MV-4-11 (cell line): ENCODE results near the gene PC.

Source experiments
- DNase-seq: peaks from one replicate; lab custom pipeline; 2025; lab: John Stamatoyannopoulos, UW

The PC gene

DNA sequence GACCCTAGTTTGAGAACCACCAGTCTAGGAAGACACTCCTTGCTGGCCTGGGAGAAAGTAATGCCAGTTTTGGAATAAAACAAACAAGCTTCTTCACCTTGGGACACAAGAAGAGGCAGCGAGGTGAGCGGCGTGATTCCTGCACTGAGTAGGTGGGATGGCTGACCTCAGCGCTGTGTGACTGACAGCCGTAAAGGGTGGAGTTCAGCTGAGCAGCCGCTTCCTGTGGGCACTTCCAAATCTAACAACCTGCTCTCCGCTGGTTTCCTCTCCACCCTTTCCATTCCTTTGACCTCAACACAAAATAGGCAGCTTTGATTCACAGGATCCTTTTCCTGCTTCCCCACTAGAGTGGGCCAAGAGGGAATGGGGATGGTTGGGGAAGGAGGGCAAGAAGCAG, 45.8 kb downstream of the PC start:
- DNase-seq = no peak

DNA sequence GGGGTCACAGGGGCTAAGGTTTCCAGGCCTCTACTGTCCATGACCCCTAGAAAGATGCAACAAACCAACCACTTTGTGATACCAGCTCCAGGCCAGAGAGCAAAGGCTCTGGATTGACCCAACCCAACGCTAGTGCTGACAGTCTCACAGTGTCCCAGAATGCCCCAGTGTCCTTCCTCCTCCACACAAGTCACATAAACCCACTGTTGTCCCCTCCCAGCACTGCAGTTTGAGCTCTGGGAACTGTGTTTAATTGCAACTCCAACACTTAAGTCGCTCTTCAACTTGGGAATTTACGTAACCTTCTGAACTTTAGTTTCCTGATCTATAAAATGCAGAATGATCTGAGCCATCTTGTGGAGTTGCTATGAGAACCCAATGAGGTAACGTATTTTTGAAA, 47.5 kb downstream of the PC start:
- no peak for DNase-seq

- no peak for DNase-seq
Measured at GRCh38 chr11:66910016-66910415, 48.2 kb downstream of the PC start.

- no peak for DNase-seq
Measured at GRCh38 chr11:66909181-66909580, 49.0 kb downstream of the PC start.

DNA sequence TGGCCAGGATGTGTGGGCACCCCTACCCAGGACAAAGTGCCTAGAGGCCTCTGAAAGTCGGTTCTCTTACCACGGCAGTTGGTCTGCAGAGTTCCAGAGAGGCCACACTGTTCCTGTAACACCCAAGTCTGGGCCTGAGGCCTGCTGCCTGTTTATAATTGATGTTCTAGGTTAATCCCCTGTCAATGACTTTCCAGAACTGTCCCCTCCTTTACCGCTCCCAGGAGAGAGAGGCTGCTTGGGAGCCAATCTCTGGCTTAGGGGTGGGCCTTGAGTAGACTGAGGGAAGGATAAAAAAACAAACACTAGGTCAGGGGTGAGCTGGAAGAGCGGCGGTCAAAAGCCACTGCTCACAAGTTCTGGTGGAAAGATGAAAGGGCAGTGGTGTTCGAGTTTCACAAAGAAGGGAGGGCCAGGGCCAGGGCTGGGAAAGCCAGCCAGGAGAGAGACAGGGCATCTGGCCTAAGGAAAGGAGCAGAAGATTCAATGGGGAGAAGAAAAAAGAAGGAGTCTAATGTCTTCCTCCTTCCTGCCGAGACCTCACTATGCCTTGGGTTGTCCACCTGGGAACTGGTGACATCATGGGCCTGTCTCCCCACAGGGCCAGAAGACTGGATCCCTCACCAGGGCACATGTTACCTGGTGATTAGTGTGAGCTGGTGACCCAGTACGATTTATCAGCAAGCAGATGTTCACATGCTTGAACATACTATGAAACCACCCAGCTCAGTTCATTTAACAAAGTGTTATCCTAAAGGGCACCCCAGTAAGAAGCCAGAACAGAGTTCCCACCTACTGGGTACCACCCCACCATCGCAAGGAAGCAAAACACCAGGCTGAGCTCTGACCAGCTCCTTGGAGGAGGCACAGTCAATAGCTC, 50.2 kb downstream of the PC start:
- DNase-seq = no peak

DNA sequence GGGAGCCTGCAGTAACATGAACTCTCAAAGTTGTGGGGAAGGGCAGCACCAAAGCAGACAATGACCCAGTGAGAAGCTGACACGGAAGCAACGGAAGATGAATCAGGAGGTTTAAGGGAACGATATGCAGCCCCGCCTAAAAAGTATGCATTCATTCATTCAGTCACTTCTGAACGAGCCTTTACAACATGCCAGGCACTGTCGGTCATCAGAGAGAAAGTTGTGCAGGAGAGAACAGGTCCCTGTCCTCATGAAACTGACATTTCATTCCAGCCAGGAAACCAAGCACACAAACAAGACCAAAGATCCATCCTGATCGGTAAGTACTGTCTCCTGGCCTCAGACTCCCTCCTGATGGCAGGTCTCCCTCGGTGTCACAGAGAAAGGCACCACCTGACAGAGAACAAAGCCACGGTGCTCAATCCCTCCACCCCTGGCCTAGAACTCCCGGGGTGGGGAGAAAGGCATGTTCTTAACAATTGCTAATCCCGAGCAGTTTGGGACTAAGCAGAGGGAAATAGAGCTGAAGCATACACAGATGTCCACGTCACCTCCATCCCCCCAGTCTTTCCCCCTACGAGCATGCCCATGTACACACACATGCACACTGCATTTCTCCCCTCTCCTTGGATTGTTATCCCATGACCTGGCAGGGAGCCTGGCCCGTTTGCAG, 52.0 kb downstream of the PC start:
- DNase-seq = no peak

DNA sequence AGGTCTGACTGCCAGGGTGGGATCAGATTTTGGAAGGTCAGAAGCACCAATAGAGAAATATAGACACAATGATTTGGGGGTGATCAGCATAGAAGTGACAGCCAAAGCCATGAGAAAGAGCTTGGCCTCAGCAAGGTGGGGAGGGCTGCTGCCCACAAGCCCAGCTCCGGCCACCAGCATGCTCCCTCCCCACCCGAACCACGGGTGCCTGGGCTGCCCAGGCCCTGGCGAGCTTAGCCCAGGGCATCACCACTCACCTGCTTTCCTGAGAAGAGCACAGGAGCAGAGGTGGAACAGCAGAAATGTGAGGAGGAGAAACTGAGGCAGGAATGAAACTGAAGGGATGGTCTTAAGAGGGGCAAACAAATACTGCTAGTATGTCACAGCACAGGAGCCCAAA, 52.6 kb downstream of the PC start:
- DNase-seq = no peak

GRCh38 chr11:66904981-66905521, 53.1 kb downstream of the PC start:
- no peak for DNase-seq

DNA sequence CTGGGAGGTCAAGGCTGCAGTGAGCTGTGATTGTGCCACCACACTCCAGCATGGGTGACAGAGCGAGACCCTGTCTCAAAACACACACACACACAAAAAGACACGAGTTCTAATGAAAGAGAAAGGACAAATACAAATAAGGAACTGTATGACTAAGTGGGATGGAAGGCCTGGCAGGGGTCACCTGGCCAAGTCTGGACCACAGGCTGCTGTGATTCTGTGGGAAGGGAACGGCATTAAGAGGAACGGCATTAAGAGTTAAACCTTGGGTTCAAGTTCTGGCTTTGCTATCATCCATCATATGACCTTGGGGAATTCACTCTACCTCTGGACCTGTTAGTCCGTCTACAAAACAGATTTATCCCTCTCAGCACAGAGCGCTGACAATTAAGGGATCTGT, 53.6 kb downstream of the PC start:
- no peak for DNase-seq

DNA sequence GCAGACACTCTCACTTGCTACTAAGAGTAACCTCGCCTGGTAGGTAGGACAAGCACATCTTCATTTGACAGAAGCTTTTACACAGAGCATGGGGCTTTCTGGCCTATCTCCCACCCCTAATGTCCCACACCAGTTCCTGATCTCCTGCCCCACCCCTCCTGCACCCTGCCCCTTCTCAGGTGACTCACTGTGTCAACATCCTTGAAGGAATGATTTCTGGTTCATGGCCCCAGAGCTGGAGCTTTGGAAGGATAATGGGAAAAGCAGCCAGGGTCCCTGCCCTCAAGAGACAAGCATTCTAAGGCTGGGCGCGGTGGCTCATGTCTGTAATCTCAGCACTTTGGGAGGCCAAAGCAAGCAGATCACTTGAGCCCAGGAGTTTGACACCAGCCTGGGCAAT, 54.1 kb downstream of the PC start:
- no peak for DNase-seq

- no peak for DNase-seq
Measured at GRCh38 chr11:66902486-66903177, 55.6 kb downstream of the PC start.

DNA sequence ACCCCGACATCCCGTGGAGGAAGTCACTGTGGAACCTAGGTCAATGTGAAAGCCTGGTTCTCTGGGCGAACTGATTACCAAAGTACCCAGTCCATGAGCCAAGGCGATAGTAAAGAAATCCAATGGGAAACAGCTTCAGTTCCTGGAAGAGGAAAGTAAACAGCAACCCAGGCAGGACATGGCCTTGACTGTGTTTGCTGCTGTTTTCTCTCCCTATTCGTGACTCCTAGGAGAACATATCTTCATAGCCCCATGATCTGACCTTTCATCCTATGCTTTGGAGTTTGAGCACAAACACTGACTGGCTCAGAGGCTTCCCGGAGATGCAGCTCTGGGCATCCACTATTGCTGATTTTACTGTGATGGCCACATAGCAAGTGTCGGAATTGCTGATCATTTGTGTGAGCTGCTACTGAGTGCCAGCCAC, 56.2 kb downstream of the PC start:
- no peak for DNase-seq

DNA sequence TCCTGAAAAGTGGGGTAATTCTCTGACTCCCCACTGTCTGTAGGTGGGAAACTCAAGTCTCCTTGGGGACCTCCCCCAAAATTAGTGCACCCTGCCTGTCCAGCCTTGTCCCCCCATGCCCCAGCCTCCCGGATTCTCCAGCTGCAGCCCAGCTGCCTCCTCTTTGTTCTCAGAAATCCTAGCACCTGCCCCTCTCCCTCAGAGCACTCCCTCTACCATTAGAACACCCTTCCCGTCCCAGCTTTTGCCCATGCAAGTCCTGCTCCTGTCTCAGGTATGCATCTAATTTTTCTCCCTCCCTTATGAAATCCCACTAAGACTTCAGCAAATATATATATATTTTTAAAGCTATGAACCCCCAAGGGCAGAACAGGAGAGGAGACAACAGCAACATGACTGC, 64.0 kb downstream of the PC start:
- no peak for DNase-seq

DNA sequence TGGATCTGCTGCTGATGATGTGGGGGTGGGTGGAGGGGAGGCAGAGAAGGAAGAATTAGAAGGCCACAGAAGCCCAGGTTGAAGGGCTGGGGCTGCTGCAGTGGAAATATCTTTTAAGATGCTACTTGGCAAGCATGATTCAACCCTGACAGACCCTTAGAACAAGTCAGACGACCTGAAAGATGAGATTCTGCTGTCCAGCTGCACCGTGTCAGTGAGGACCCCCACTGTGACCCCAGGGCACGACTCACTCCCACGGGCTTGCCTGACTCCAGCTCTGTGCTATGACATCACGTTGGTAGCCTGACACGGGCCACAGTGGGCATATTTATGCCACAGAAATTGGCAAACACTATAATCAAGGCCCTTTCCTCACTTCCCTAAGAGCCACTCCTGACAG, 65.3 kb downstream of the PC start:
- DNase-seq = peak; percentile 35

- peak; percentile 92 for DNase-seq
Measured at GRCh38 chr11:66891851-66892660, 66.1 kb downstream of the PC start.

DNA sequence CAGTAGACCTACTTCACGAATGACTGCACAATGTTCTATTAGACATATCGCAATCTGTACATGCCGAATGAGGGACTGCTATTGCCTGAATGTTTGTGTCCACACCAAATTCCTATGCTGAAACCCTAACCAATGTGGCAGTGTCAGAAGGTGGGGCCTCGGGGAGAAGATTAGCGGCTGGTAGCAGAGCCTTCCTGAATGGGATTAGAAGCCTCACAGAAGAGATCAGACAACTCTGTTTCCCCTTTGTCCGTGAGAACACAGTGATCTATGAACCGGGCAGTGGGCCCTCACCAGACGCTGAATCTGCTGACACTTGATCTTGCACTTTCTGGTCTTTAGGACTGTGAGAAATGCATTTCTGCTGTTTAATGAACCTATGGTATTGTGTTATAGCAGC, 68.2 kb downstream of the PC start:
- peak; percentile 46 for DNase-seq

DNA sequence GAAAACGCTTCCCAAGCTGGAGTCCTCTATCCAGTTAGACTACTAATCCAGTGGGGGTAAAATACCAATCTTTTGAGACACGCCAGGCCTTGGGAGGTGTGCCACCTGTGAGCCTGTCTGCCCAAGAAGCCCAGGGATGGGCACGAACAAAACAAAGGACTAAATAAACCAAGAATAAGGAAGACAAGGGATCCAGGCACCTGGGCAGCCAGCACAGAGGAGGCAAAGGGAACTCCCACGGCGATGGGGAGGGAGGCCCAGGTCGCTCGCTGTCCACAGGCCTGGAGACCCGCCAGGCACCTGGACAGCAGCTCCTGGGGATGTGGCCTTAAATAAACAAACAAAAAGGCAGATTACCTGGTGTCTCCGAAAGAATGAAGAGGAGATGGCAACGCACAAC, 69.9 kb downstream of the PC start:
- no peak for DNase-seq

DNA sequence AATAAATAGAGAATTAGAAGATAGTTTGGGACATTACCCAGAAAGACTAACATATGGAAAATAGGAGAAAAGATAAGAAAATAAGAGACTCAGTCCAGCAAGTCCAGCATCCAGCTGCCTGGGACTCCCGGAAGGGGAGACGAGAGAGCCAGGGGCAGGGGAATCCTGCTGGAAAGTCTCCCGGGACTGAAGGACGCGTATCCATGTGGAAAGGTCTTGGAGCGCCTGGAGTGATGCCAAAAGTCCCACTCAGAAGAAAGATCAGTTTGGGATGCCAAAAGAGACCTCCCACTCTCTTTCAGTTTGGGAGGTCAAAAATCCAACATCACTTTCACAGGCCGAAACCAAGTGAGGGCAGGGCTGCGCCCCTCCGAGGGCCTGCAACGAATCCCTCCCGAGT, 70.7 kb downstream of the PC start:
- DNase-seq = no peak

DNA sequence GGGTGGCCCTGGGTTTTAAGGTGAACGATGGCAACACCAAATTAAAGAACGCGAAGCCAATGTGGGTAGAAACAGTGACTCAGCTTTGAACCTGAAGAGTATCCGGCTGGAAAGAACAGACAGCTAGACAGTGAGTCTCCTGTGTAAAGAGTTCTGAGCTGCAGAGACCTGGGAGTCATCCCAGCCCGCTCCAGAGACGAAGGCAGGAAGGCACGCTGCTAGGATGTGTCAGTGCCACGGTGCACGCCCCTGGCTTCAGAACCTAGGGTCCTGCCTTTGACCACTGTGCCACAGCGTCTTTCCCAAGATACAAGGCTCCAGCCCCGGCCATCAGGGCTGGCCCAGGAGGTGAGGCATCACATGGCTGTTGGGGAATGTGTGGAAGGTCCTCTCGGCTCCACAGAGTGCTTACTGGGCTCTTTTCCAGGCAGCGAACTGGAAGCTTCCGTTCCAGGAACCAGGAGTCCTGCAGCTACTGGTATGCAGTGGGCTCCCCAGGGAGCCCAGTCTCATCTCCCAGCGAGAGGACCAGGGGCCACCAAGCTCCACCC, 71.4 kb downstream of the PC start:
- DNase-seq = no peak

- no peak for DNase-seq
Measured at GRCh38 chr11:66885950-66886440, 72.2 kb downstream of the PC start.

GRCh38 chr11:66885469-66885868, 72.7 kb downstream of the PC start:
- no peak for DNase-seq
